CD8-positive, alpha-beta memory T cell (primary cell): ENCODE results near the gene GSTM4. TPM values are rescaled to one million over a fixed set of nuclear protein-coding genes. Genes with fewer than 3 reads are reported as not detected.
A peak's percentile ranks its signal among the peaks of the same experiment; 100 is the strongest.

ENCODE experiments used
- CTCF ChIA-PET: fragments of 350-600 bp; sonication (Branson Sonifier 250); formaldehyde crosslinking; loops from one replicate; lab custom pipeline; 2021; ENCODE audit warnings: antibody characterized with exemption; lab: Charles Lee
- POLR2A ChIA-PET: fragments of 350-600 bp; sonication (Branson Sonifier 250); formaldehyde crosslinking; loops from one replicate; lab custom pipeline; 2021; ENCODE audit warnings: antibody characterized with exemption; lab: Charles Lee
- DNase-seq, 5 donors: peaks; one replicate each; pipeline versions ENCODE4 v3.0.0 to v3.0.0-alpha.2; 2020 to 2022; ENCODE audit warnings: mixed read lengths in 1 of 5
- H3K27ac ChIP-seq: one replicate; pipeline ENCODE4 v1.7.0; 2013; ENCODE audit warnings: low read depth, mild to moderate bottlenecking, low read length, moderate library complexity
- H3K27me3 ChIP-seq: 2 replicates; pipeline ENCODE4 v1.7.0; 2013; ENCODE audit warnings: low read length, mild to moderate bottlenecking; ENCODE audit not compliant: insufficient read depth, poor library complexity, severe bottlenecking
- H3K36me3 ChIP-seq: 2 replicates; pipeline ENCODE4 v1.7.0; 2013; ENCODE audit warnings: mild to moderate bottlenecking, low read length, moderate library complexity; ENCODE audit not compliant: insufficient read depth
- H3K4me1 ChIP-seq: 2 replicates; pipeline ENCODE4 v1.7.0; 2013; ENCODE audit warnings: mild to moderate bottlenecking, low read length, moderate library complexity; ENCODE audit not compliant: insufficient read depth
- H3K4me3 ChIP-seq: 2 replicates; pipeline ENCODE4 v1.7.0; 2013; ENCODE audit warnings: mild to moderate bottlenecking, low read length
- H3K9me3 ChIP-seq: 2 replicates; pipeline ENCODE4 v1.7.0; 2013; ENCODE audit warnings: mild to moderate bottlenecking, low read length
- H3K27ac Mint-ChIP-seq, 8 donors: one replicate each; pipeline ENCODE4 v1.8.0; 2020 to 2021; ENCODE audit warnings: mixed read lengths in 8 of 8, mild to moderate bottlenecking in 6 of 8, inconsistent platforms in 3 of 8, moderate library complexity in 3 of 8
- H3K27me3 Mint-ChIP-seq, 2 donors: one replicate each; pipeline ENCODE4 v1.8.0; 2020 to 2021; ENCODE audit warnings: mixed read lengths in 2 of 2, mild to moderate bottlenecking in 1 of 2, moderate library complexity in 1 of 2
- H3K36me3 Mint-ChIP-seq, 3 donors: one replicate each; pipeline ENCODE4 v1.8.0; 2020 to 2021; ENCODE audit warnings: mixed read lengths in 3 of 3, inconsistent platforms in 1 of 3, mild to moderate bottlenecking in 1 of 3
- H3K4me1 Mint-ChIP-seq, 3 donors: one replicate each; pipeline ENCODE4 v1.8.0; 2020 to 2021; ENCODE audit warnings: mixed read lengths in 3 of 3, inconsistent platforms in 1 of 3, mild to moderate bottlenecking in 1 of 3
- H3K4me3 Mint-ChIP-seq, 7 donors: one replicate each; pipeline ENCODE4 v1.8.0; 2020 to 2021; ENCODE audit warnings: mixed read lengths in 7 of 7, mild to moderate bottlenecking in 6 of 7, moderate library complexity in 4 of 7, inconsistent platforms in 2 of 7
- H3K9me3 Mint-ChIP-seq, 5 donors: one replicate each; pipeline ENCODE4 v1.8.0; 2020 to 2022; ENCODE audit warnings: mixed read lengths in 5 of 5, mild to moderate bottlenecking in 3 of 5, moderate library complexity in 2 of 5, inconsistent platforms in 1 of 5
- polyA plus RNA-seq: library from polyadenylated mRNA; unstranded; fragments of 300-500 nt; fragmentation: Illumina TruSeq; gene quantifications from one replicate; pipeline ENCODE4 v1.2.3, GENCODE V29; 2021
- total RNA-seq, 2 experiments: library from RNA; stranded (reverse); gene quantifications; one replicate each; pipeline ENCODE4 v1.2.3, GENCODE V29; 2021

The GSTM4 gene
- total and polyA plus RNA-seq, 3 experiments from 2014 or later = 1.6 to 4.4 (median 2.7) TPM

GRCh38 chr1:109630898-109631512 is 24.9 kb upstream of the GSTM4 start:
- H3K27me3 Mint-ChIP-seq = no peaks in the 10 kb centered on the region
- no peaks in the 10 kb centered on the region for H3K9me3 Mint-ChIP-seq
- H3K4me3 ChIP-seq = no peak overlapping the region
- H3K36me3 ChIP-seq = peaks cover 26% of the 10 kb centered on the region
- no peaks in the 10 kb centered on the region for H3K9me3 ChIP-seq
- no peaks in the 10 kb centered on the region for H3K27me3 ChIP-seq
- no peak overlapping the region for H3K27ac ChIP-seq
- POLR2A ChIA-PET = interaction anchor here (1.7 kb wide), 1 partner anchor 85 kb away, joined by 6 read pairs; no protein-coding TSS in a partner anchor
- peak overlapping the region in 2 of 8 donors; percentile 54 to 78 for H3K27ac Mint-ChIP-seq
- H3K4me3 Mint-ChIP-seq = no peak overlapping the region
- CTCF ChIA-PET = interaction anchor here (1.1 to 3.1 kb wide), 14 partner anchors 9 to 99 kb away, joined by 3 to 51 read pairs (median 9); partner anchors contain the start of genes AMPD2, GNAI3, GNAT2 and GSTM4
- DNase-seq = no peak
- peaks cover 3 to 57% (median 6%) of the 10 kb centered on the region in 3 donors for H3K36me3 Mint-ChIP-seq
- H3K4me1 ChIP-seq = peaks cover 9% of the 10 kb centered on the region
- H3K4me1 Mint-ChIP-seq = peaks cover 6 to 9% (median 7%) of the 10 kb centered on the region in 3 donors

DNA sequence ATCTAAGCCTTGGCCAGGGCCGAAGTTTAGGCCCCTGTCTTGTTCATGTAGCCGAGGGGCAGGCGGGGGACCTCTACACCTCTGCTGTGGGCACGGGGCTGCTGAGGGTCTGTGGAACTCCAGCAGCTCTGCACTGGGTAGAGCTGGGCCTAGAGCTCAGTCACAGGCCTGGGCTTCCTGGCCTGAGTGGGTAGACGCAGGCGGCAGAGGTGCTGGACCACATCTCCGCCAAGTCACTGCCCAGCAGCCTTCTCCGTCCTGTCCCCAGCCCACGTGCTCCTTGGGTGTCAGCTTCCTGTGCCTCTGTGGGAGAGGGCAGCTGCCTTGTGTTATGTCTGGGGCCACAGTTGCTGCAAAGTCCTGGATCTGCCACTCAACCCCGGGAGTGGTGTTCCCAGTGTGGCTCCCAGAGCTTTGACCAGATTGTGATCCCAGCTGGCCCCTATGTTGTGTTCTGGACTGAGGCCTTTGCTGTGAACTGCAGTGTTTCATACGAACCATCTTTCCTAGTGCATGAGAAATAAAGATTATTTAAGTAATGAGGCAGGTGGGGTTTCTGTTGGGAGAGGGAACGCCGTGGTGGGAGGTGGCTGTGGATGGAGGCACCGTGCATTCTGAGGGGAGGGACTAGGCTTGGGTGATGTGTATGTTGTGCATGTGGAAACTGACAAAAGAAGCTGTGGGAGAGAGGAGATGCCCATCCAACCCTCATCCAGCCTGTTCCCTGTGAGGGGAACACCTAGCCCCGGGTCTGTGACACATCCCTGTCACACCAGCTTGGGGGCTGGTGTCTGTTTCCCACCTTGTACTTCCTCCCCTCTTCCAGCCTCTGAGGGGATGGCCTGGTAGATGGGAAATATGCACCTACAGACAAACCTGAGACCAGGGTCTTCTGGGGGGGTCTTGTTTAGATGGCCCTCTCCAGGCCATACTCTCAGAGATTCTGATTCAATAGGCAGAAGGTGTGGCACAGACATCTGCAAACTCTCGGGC is 24.1 kb upstream of the GSTM4 start:
- POLR2A ChIA-PET = no interaction called here
- no peak for DNase-seq
- no peak overlapping the region for H3K4me3 Mint-ChIP-seq

GRCh38 chr1:109632671-109633346 is 23.1 kb upstream of the GSTM4 start:
- POLR2A ChIA-PET = no interaction called here
- DNase-seq = no peak
- H3K9me3 ChIP-seq = no peaks in the 10 kb centered on the region

More for the DNA sequence above, 24.1 kb upstream of the GSTM4 start:
- no peaks in the 10 kb centered on the region for H3K27me3 ChIP-seq
- no peaks in the 10 kb centered on the region for H3K9me3 ChIP-seq
- H3K36me3 Mint-ChIP-seq = peaks cover 3 to 50% (median 6%) of the 10 kb centered on the region in 3 donors
- peaks cover 0 to 5% of the 10 kb centered on the region in 2 donors for H3K27me3 Mint-ChIP-seq
- H3K4me1 ChIP-seq = peaks cover 9% of the 10 kb centered on the region
- no peak overlapping the region for H3K4me3 ChIP-seq
- CTCF ChIA-PET = interaction anchor here (1.1 to 6.5 kb wide), 11 partner anchors 8 to 100 kb away, joined by 3 to 51 read pairs (median 12); partner anchors contain the start of gene GNAI3
- H3K9me3 Mint-ChIP-seq = no peaks in the 10 kb centered on the region
- peaks cover 6 to 9% (median 7%) of the 10 kb centered on the region in 3 donors for H3K4me1 Mint-ChIP-seq
- peak overlapping the region in 4 of 8 donors; percentile 54 to 71 (median 64) for H3K27ac Mint-ChIP-seq
- H3K27ac ChIP-seq = no peak overlapping the region
- peaks cover 26% of the 10 kb centered on the region for H3K36me3 ChIP-seq

GRCh38 chr1:109634292-109634691 is 21.6 kb upstream of the GSTM4 start:
- Histone ChIP-seq H3K9me3 (no peaks in the 10 kb centered on the region), H3K4me1 (peaks cover 9% of the 10 kb centered on the region), H3K4me3 (no peak overlapping the region), H3K27ac (no peak overlapping the region), H3K36me3 (peaks cover 14% of the 10 kb centered on the region), H3K27me3 (no peaks in the 10 kb centered on the region)
- Mint-ChIP-seq H3K4me1 (peaks cover 6 to 9% (median 7%) of the 10 kb centered on the region in 3 donors), H3K27me3 (peaks cover 0 to 6% of the 10 kb centered on the region in 2 donors), H3K4me3 (no peak overlapping the region), H3K9me3 (no peaks in the 10 kb centered on the region), H3K27ac (peak overlapping the region in 4 of 8 donors; percentile 4 to 76 (median 58)), H3K36me3 (peaks cover 3 to 25% (median 6%) of the 10 kb centered on the region in 3 donors)
- ChIA-PET POLR2A (no interaction called here), CTCF (interaction anchor here (1.1 to 6.5 kb wide), 4 partner anchors 9 to 102 kb away, joined by 3 to 27 read pairs (median 6); no protein-coding TSS in a partner anchor)
- no peak for DNase-seq

More at GRCh38 chr1:109632671-109633346, 23.1 kb upstream of the GSTM4 start:
- Mint-ChIP-seq H3K27me3 (peaks cover 0 to 6% of the 10 kb centered on the region in 2 donors), H3K4me1 (peaks cover 6 to 9% (median 7%) of the 10 kb centered on the region in 3 donors), H3K9me3 (no peaks in the 10 kb centered on the region), H3K4me3 (no peak overlapping the region), H3K36me3 (peaks cover 3 to 40% (median 6%) of the 10 kb centered on the region in 3 donors), H3K27ac (peak overlapping the region in 2 of 8 donors; percentile 46 to 80)
- Histone ChIP-seq H3K4me1 (peaks cover 9% of the 10 kb centered on the region), H3K27me3 (no peaks in the 10 kb centered on the region), H3K36me3 (peaks cover 24% of the 10 kb centered on the region), H3K27ac (no peak overlapping the region), H3K4me3 (no peak overlapping the region)
- CTCF ChIA-PET = interaction anchor here (0.6 to 6.5 kb wide), 5 partner anchors 7 to 139 kb away, joined by 3 to 27 read pairs (median 16); partner anchors contain the start of gene CYB561D1

- H3K4me1 ChIP-seq = peaks cover 9% of the 10 kb centered on the region
- ChIA-PET POLR2A (no interaction called here), CTCF (interaction anchor here (1.1 to 7.6 kb wide), 5 partner anchors 8 to 348 kb away, joined by 4 to 90 read pairs (median 7); partner anchors contain the start of gene AHCYL1)
- no peak for DNase-seq
- H3K36me3 ChIP-seq = peaks cover 7% of the 10 kb centered on the region
- peak overlapping the region in 5 of 8 donors; percentile 2 to 78 (median 42) for H3K27ac Mint-ChIP-seq
- H3K9me3 ChIP-seq = no peaks in the 10 kb centered on the region
- H3K27me3 ChIP-seq = no peaks in the 10 kb centered on the region
- H3K9me3 Mint-ChIP-seq = no peaks in the 10 kb centered on the region
- H3K4me3 Mint-ChIP-seq = no peak overlapping the region
- H3K27ac ChIP-seq = no peak overlapping the region
- H3K27me3 Mint-ChIP-seq = peaks cover 1 to 6% of the 10 kb centered on the region in 2 donors
- H3K4me1 Mint-ChIP-seq = peaks cover 7 to 10% (median 9%) of the 10 kb centered on the region in 3 donors
- H3K36me3 Mint-ChIP-seq = peaks cover 0 to 17% (median 0%) of the 10 kb centered on the region in 3 donors
- no peak overlapping the region for H3K4me3 ChIP-seq
These were observed 20.8 kb upstream of the GSTM4 start for GRCh38 chr1:109634771-109635750.

GRCh38 chr1:109635862-109636200 is 20.1 kb upstream of the GSTM4 start:
- H3K9me3 ChIP-seq = no peaks in the 10 kb centered on the region
- no peak overlapping the region for H3K27ac ChIP-seq
- peaks cover 5% of the 10 kb centered on the region for H3K36me3 ChIP-seq
- ChIA-PET CTCF (interaction anchor here (1.5 to 7.6 kb wide), 7 partner anchors 88 to 348 kb away, joined by 3 to 90 read pairs (median 6); partner anchors contain the start of genes AHCYL1 and GNAI3), POLR2A (no interaction called here)
- no peaks in the 10 kb centered on the region for H3K27me3 ChIP-seq
- H3K4me3 ChIP-seq = no peak overlapping the region
- H3K36me3 Mint-ChIP-seq = peaks cover 0 to 14% (median 0%) of the 10 kb centered on the region in 3 donors
- peaks cover 3 to 6% of the 10 kb centered on the region in 2 donors for H3K27me3 Mint-ChIP-seq
- DNase-seq = no peak
- peaks cover 10 to 16% (median 12%) of the 10 kb centered on the region in 3 donors for H3K4me1 Mint-ChIP-seq
- H3K4me1 ChIP-seq = peaks cover 9% of the 10 kb centered on the region
- H3K27ac Mint-ChIP-seq = no peak overlapping the region
- no peak overlapping the region for H3K4me3 Mint-ChIP-seq
- no peaks in the 10 kb centered on the region for H3K9me3 Mint-ChIP-seq
